Measurements from ENCODE around the gene MSI2. TPM values are rescaled to one million over a fixed set of nuclear protein-coding genes. Genes with fewer than 3 reads are reported as not detected.

Gene MSI2
- total and polyA plus RNA-seq, 9 of the 15 experiments (the other 6 are each of a cell fraction or from before 2014, with no cell fraction given) = 4.6 to 61.8 (median 42.4) TPM

DNA sequence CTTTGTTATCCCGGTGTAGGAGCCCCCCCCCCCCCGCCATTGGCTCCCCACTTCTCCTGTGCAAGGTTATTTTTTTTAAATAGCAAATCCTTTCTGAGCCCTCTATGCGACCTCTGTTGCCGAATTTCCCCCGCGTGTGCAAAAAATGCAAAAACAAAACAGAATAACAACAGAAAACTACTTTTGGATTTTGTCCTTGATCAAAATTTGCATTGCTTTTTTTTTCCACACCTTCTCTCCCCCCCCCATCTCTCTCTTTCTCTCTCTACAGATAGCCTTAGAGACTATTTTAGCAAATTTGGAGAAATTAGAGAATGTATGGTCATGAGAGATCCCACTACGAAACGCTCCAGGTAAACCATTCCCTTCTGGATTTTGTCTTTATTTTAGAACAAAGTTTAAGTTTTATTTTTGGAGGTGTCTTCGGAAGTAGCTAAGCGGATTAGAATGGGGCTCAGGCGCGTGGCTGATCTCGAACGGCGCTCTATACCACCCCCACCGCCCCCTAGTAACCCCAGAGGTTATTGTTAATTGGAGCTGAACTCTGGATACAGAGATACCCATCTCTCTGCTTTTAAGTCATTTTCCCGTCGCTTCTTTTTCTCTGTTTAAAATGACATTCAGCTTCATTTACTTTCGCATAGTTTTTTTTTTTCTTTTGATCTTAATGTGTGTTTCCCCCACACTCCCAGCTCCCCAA lies 1.0 kb downstream of the MSI2 start (continued):
- TF ChIP-seq, protein P1, sequence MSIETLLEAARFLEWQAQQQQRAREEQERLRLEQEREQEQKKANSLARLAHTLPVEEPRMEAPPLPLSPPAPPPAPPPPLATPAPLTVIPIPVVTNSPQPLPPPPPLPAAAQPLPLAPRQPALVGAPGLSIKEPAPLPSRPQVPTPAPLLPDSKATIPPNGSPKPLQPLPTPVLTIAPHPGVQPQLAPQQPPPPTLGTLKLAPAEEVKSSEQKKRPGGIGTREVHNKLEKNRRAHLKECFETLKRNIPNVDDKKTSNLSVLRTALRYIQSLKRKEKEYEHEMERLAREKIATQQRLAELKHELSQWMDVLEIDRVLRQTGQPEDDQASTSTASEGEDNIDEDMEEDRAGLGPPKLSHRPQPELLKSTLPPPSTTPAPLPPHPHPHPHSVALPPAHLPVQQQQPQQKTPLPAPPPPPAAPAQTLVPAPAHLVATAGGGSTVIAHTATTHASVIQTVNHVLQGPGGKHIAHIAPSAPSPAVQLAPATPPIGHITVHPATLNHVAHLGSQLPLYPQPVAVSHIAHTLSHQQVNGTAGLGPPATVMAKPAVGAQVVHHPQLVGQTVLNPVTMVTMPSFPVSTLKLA (conservative IDR thresholded peaks at IDR 0.05) = peak; percentile 32 to 51; a peak in 1 of 4 replicates
- no peak for TF ChIP-seq ZFP1 (CRISPR knock-in tag; IDR thresholded peaks at IDR 0.05)
- no peak for TF ChIP-seq NELFE (IDR thresholded peaks at IDR 0.05; ENCODE audit: insufficient read depth, insufficient read length)
- TF ChIP-seq SIN3A (IDR thresholded peaks at IDR 0.05; ENCODE audit: borderline replicate concordance in 2 of 2, control insufficient read depth in 1 of 2, low read depth in 2 of 2, low read length in 2 of 2) = 0 out of 4 replicates have a peak, but pooled peaks of 1 of the 2 experiments have one; percentile 12
- TF ChIP-seq, protein P2, sequence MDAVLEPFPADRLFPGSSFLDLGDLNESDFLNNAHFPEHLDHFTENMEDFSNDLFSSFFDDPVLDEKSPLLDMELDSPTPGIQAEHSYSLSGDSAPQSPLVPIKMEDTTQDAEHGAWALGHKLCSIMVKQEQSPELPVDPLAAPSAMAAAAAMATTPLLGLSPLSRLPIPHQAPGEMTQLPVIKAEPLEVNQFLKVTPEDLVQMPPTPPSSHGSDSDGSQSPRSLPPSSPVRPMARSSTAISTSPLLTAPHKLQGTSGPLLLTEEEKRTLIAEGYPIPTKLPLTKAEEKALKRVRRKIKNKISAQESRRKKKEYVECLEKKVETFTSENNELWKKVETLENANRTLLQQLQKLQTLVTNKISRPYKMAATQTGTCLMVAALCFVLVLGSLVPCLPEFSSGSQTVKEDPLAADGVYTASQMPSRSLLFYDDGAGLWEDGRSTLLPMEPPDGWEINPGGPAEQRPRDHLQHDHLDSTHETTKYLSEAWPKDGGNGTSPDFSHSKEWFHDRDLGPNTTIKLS (IDR thresholded peaks at IDR 0.05; ENCODE audit: borderline replicate concordance, low read depth) = no peak
- no peak for TF ChIP-seq PHTF2 (CRISPR knock-in tag; IDR thresholded peaks at IDR 0.05)
- no peak for TF ChIP-seq ZNF589 (CRISPR knock-in tag; IDR thresholded peaks at IDR 0.05; ENCODE audit: low read depth)
- no peak for TF ChIP-seq ERF (CRISPR knock-in tag; IDR thresholded peaks at IDR 0.05)
- 0 out of 2 replicates have a peak, but pooled peaks have one; percentile 6 for TF ChIP-seq NCOR1 (IDR thresholded peaks at IDR 0.05)
- peak; percentile 17; the same call in 1 of the 2 replicates for TF ChIP-seq CXXC5 (CRISPR knock-in tag; IDR thresholded peaks at IDR 0.05)
- no peak for TF ChIP-seq ZNF830 (CRISPR knock-in tag; IDR thresholded peaks at IDR 0.05)
- no peak for TF ChIP-seq LARP7 (IDR thresholded peaks at IDR 0.05)
- no peak for TF ChIP-seq NR2C2 (CRISPR knock-in tag; IDR thresholded peaks at IDR 0.05)
- TF ChIP-seq NR2C2 (tag; IDR thresholded peaks at IDR 0.05) = peak; percentile 69; the same call in 1 of the 2 replicates
- TF ChIP-seq FOXA3 (CRISPR knock-in tag; conservative IDR thresholded peaks at IDR 0.05 in 1 of 2, IDR thresholded peaks at IDR 0.05 in 1 of 2) = no peak

Measured in K562 (cell line).